ENCODE data around the gene ATG4C.
"Not testable (repeated sequence)": the region's sequence is repeated elsewhere in the genome, so short reads cannot be mapped to it uniquely, and the experiment has no call there.

DNA sequence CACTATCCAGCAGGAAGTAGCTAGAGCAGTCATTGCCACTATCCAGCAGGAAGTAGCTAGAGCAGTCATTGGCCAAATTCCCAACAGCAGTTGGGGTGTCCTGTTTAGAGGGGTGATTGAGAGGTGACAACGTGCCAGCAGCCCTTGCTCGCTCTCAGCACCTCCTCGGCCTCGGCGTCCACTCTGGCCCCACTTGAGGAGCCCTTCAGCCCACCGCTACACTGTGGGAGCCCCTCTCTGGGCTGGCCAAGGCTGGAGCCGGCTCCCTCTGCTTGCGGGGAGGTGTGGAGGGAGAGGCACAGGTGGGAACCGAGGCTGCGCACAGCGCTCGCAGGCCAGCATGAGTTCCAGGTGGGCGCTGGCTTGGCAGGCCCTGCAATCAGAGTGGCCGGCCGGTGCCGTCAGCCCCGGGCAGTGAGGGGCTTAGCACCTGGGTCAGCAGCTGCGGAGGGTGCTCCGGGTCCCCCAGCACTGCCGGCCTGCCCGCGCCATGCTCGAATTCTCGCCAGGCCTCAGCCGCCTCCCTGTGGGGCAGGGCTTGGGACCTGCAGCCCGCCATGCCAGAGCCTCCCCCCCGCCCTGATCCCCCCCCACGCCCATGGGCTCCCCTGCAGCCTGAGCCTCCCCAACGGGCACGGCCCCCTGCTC lies 22.6 kb upstream of the ATG4C start:
- TF ChIP-seq, protein P1, sequence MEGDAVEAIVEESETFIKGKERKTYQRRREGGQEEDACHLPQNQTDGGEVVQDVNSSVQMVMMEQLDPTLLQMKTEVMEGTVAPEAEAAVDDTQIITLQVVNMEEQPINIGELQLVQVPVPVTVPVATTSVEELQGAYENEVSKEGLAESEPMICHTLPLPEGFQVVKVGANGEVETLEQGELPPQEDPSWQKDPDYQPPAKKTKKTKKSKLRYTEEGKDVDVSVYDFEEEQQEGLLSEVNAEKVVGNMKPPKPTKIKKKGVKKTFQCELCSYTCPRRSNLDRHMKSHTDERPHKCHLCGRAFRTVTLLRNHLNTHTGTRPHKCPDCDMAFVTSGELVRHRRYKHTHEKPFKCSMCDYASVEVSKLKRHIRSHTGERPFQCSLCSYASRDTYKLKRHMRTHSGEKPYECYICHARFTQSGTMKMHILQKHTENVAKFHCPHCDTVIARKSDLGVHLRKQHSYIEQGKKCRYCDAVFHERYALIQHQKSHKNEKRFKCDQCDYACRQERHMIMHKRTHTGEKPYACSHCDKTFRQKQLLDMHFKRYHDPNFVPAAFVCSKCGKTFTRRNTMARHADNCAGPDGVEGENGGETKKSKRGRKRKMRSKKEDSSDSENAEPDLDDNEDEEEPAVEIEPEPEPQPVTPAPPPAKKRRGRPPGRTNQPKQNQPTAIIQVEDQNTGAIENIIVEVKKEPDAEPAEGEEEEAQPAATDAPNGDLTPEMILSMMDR (IDR thresholded peaks at IDR 0.05): not testable (repeated sequence)
- TF ChIP-seq POLR2A (IDR thresholded peaks at IDR 0.05): not testable (repeated sequence)

Data from adrenal gland (tissue), 5 donors.